H9 (cell line): ENCODE results near the gene SLC38A1. TPM values are rescaled to one million over a fixed set of nuclear protein-coding genes. Genes with fewer than 3 reads are reported as not detected.
"Not testable (repeated sequence)": the region's sequence is repeated elsewhere in the genome, so short reads cannot be mapped to it uniquely, and the experiment has no call there.

ENCODE experiments used
- DNase-seq: peaks from one replicate; pipeline ENCODE4 v3.0.0-alpha.2; 2017
- H2AFZ ChIP-seq: one replicate; pipeline ENCODE4 v1.6.1; 2013; ENCODE audit warnings: mild to moderate bottlenecking, low read length, control low read depth, moderate library complexity
- H2AK5ac ChIP-seq: 2 replicates; pipeline ENCODE4 v1.6.1; 2013; ENCODE audit warnings: low read length, control low read depth, mixed read lengths; ENCODE audit not compliant: insufficient read length
- H2BK120ac ChIP-seq: one replicate; pipeline ENCODE4 v1.6.1; 2013; ENCODE audit warnings: low read depth, mild to moderate bottlenecking, low read length, control low read depth, inconsistent platforms; ENCODE audit not compliant: poor library complexity, severe bottlenecking
- H2BK12ac ChIP-seq: 2 replicates; pipeline ENCODE4 v1.6.1; 2013; ENCODE audit warnings: low read length, control low read depth, mixed read lengths, low read depth; ENCODE audit not compliant: insufficient read length
- H2BK15ac ChIP-seq: 2 replicates; pipeline ENCODE4 v1.6.1; 2013; ENCODE audit warnings: low read depth, low read length, control low read depth
- H2BK20ac ChIP-seq: one replicate; pipeline ENCODE4 v1.6.1; 2013; ENCODE audit warnings: low read depth, mild to moderate bottlenecking, low read length, control low read depth, inconsistent platforms; ENCODE audit not compliant: poor library complexity, severe bottlenecking
- H2BK5ac ChIP-seq: 2 replicates; pipeline ENCODE4 v1.6.1; 2013; ENCODE audit warnings: low read length, control low read depth, mixed read lengths; ENCODE audit not compliant: insufficient read length
- H3K14ac ChIP-seq: 2 replicates; pipeline ENCODE4 v1.6.1; 2013; ENCODE audit warnings: low read length, control low read depth; ENCODE audit not compliant: insufficient read depth
- H3K18ac ChIP-seq: 2 replicates; pipeline ENCODE4 v1.6.1; 2013; ENCODE audit warnings: low read depth, mild to moderate bottlenecking, mixed read lengths, low read length, control low read depth; ENCODE audit not compliant: insufficient read length
- H3K23ac ChIP-seq: 2 replicates; pipeline ENCODE4 v1.6.1; 2013; ENCODE audit warnings: low read length, control low read depth, mixed read lengths, low read depth; ENCODE audit not compliant: insufficient read length
- H3K23me2 ChIP-seq: 2 replicates; pipeline ENCODE4 v1.6.1; 2013; ENCODE audit warnings: low read depth, mild to moderate bottlenecking, mixed read lengths, low read length, control low read depth; ENCODE audit not compliant: insufficient read length, poor library complexity, severe bottlenecking
- H3K27ac ChIP-seq: 2 replicates; pipeline ENCODE4 v1.5.1; 2013; ENCODE audit warnings: low read length, control low read depth, mixed read lengths, low read depth; ENCODE audit not compliant: insufficient read length
- H3K27me3 ChIP-seq: 2 replicates; pipeline ENCODE4 v1.6.1; 2013; ENCODE audit warnings: low read length, control low read depth, inconsistent platforms; ENCODE audit not compliant: insufficient read depth
- H3K4ac ChIP-seq: 2 replicates; pipeline ENCODE4 v1.6.1; 2013; ENCODE audit warnings: low read depth, mild to moderate bottlenecking, control low read depth, inconsistent platforms, low read length, moderate library complexity
- H3K4me1 ChIP-seq: 2 replicates; pipeline ENCODE4 v1.6.1; 2013; ENCODE audit warnings: low read length, control low read depth, inconsistent platforms; ENCODE audit not compliant: insufficient read depth
- H3K4me2 ChIP-seq: 2 replicates; pipeline ENCODE4 v1.6.1; 2013; ENCODE audit warnings: low read length, control low read depth, mixed read lengths; ENCODE audit not compliant: insufficient read length, insufficient read depth
- H3K56ac ChIP-seq: 2 replicates; pipeline ENCODE4 v1.6.1; 2013; ENCODE audit warnings: low read depth, mild to moderate bottlenecking, mixed read lengths, low read length, control low read depth; ENCODE audit not compliant: insufficient read length
- H3K79me1 ChIP-seq: 2 replicates; pipeline ENCODE4 v1.6.1; 2013; ENCODE audit warnings: low read depth, mild to moderate bottlenecking, moderate library complexity, low read length, control low read depth, inconsistent platforms; ENCODE audit not compliant: insufficient read depth, poor library complexity, severe bottlenecking
- H3K79me2 ChIP-seq: 2 replicates; pipeline ENCODE4 v1.6.1; 2013; ENCODE audit warnings: low read length, control low read depth, inconsistent platforms; ENCODE audit not compliant: insufficient read depth
- H3K9ac ChIP-seq: 2 replicates; pipeline ENCODE4 v1.6.1; 2013; ENCODE audit warnings: low read length, control low read depth, mixed read lengths; ENCODE audit not compliant: insufficient read length; ENCODE audit errors: extremely low read depth
- H3K9me3 ChIP-seq: one replicate; pipeline ENCODE4 v1.6.1; 2013; ENCODE audit warnings: low read depth, low read length, inconsistent platforms; ENCODE audit not compliant: control insufficient read depth
- H3T11ph ChIP-seq: one replicate; pipeline ENCODE4 v1.6.1; 2013; ENCODE audit warnings: mild to moderate bottlenecking, low read length, control low read depth, inconsistent platforms
- H4K20me1 ChIP-seq: one replicate; pipeline ENCODE4 v1.6.1; 2013; ENCODE audit not compliant: control insufficient read depth, insufficient read length, insufficient read depth
- H4K5ac ChIP-seq: 2 replicates; pipeline ENCODE4 v1.6.1; 2013; ENCODE audit warnings: low read depth, mild to moderate bottlenecking, mixed read lengths, low read length, control low read depth; ENCODE audit not compliant: insufficient read length
- H4K8ac ChIP-seq: replicated peaks from 2 replicates; pipeline ENCODE4 v1.6.1; 2013; ENCODE audit warnings: low read length, control low read depth, mixed read lengths, low read depth; ENCODE audit not compliant: insufficient read length
- H4K91ac ChIP-seq: 2 replicates; pipeline ENCODE4 v1.6.1; 2013; ENCODE audit warnings: low read depth, mild to moderate bottlenecking, moderate library complexity, mixed read lengths, low read length, control low read depth; ENCODE audit not compliant: insufficient read length
- H3K27ac Mint-ChIP-seq, 3 experiments: 2 replicates in 2 of 3; 3 replicates in 1 of 3; pipeline ENCODE4 v1.8.0; 2020 to 2021; ENCODE audit warnings: mixed read lengths in 3 of 3, mild to moderate bottlenecking in 1 of 3, moderate library complexity in 1 of 3
- H3K27me3 Mint-ChIP-seq: 2 replicates; pipeline ENCODE4 v1.8.0; 2021; ENCODE audit warnings: low read depth, mild to moderate bottlenecking, moderate library complexity, mixed read lengths
- H3K36me3 Mint-ChIP-seq, 3 experiments: 2 replicates in 2 of 3; 3 replicates in 1 of 3; pipeline ENCODE4 v1.8.0; 2020 to 2021; ENCODE audit warnings: low read depth in 3 of 3, mixed read lengths in 3 of 3; ENCODE audit not compliant: insufficient read depth in 1 of 3
- H3K4me1 Mint-ChIP-seq, 2 experiments: 2 replicates each; pipeline ENCODE4 v1.8.0; 2020; ENCODE audit warnings: mixed read lengths in 2 of 2
- H3K4me3 Mint-ChIP-seq, 2 experiments: 2 replicates in 1 of 2; 3 replicates in 1 of 2; pipeline ENCODE4 v1.8.0; 2020 to 2021; ENCODE audit warnings: mild to moderate bottlenecking in 2 of 2, mixed read lengths in 2 of 2, moderate library complexity in 1 of 2
- H3K9me3 Mint-ChIP-seq, 2 experiments: 2 replicates in 1 of 2; 3 replicates in 1 of 2; pipeline ENCODE4 v1.8.0; 2020; ENCODE audit warnings: mild to moderate bottlenecking in 2 of 2, mixed read lengths in 2 of 2, moderate library complexity in 1 of 2
- WGBS: extraction: QIAGEN DNeasy Blood & Tissue Kit; methylation state at CpG from one replicate; pipeline ENCODE4 v1.1.7; 2013; ENCODE audit warnings: missing lambda C conversion rate, low lambda C conversion rate, mixed read lengths; ENCODE audit not compliant: insufficient read length; ENCODE audit errors: extremely low coverage; 5-methylcytosine and 5-hydroxymethylcytosine counted together
- total RNA-seq: library from RNA; stranded (reverse); gene quantifications from 2 replicates; pipeline ENCODE4 v1.2.1, GENCODE V29; 2021
- TF ChIP-seq, protein P1 (sequence below): fragments of 200-600 bp; sonication (generic); conservative IDR thresholded peaks from 3 replicates; pipeline ENCODE4 v1.8.0; 2021; ENCODE audit warnings: antibody characterized with exemption, mild to moderate bottlenecking

The SLC38A1 gene
- total RNA-seq, 1 experiment from 2014 or later: 216 TPM

DNA sequence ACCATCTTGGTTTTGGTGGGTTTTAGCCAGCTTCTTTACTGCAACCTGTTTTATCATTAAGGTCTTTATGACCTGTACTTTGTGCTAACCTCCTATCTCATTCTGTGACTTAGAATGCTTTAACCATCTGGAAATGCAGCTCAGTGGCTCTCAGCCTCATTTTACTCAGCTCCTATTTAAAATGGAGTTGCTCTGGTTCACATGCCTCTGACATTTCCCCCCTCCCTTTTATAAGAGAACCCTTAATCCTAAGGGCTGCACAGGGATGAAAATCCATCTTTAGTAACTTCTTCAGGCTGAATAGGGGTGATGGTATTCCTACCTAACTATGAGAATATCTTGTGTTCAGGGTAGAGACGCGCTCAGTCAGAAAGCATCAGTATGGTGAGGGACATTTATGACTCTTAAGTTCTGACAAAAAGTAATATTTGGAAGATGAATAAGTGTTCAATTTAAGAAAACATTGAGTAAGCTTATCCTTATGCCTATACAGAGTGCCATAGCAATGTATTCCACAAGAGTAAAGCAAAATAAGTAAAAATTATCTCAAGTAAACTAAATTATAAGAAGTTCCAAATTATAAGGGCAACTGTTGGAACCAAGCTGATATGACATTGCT, 15.2 kb downstream of the SLC38A1 start:
- no peak overlapping the region for H3K4me3 Mint-ChIP-seq
- no peaks in the 10 kb centered on the region for H3K23me2 ChIP-seq
- H3K79me2 ChIP-seq: peaks cover 61% of the 10 kb centered on the region; the same call in 1 of the 2 replicates
- no peak overlapping the region for H2BK5ac ChIP-seq
- WGBS: no CpG with 5 or more reads among the region's 2 CpGs
- no peak overlapping the region for H3K14ac ChIP-seq
- H3K4me1 Mint-ChIP-seq: peaks cover 20 to 40% of the 10 kb centered on the region in 2 experiments
- no peak overlapping the region for H3K27ac Mint-ChIP-seq
- no peak overlapping the region for H3K18ac ChIP-seq
- no peak overlapping the region for H2AK5ac ChIP-seq
- no peaks in the 10 kb centered on the region for H3K27me3 ChIP-seq
- H2BK12ac ChIP-seq: no peak overlapping the region
- H3K23ac ChIP-seq: no peak overlapping the region
- H4K8ac ChIP-seq: no peak overlapping the region
- no peaks in the 10 kb centered on the region for H4K20me1 ChIP-seq
- H3K79me1 ChIP-seq: peaks cover 3% of the 10 kb centered on the region
- H3K4me1 ChIP-seq: no peaks in the 10 kb centered on the region
- no peak overlapping the region for H4K5ac ChIP-seq
- H2BK20ac ChIP-seq: no peak overlapping the region
- no peak overlapping the region for H3K4ac ChIP-seq
- peaks cover 20 to 50% of the 10 kb centered on the region in 2 experiments for H3K9me3 Mint-ChIP-seq
- H3K9me3 ChIP-seq: no peaks in the 10 kb centered on the region
- H3K36me3 Mint-ChIP-seq: peaks cover 78 to 87% (median 82%) of the 10 kb centered on the region in 3 experiments
- no peak overlapping the region for H3K9ac ChIP-seq
- no peak overlapping the region for H3K4me2 ChIP-seq
- no peak overlapping the region for H4K91ac ChIP-seq
- TF ChIP-seq, protein P1, sequence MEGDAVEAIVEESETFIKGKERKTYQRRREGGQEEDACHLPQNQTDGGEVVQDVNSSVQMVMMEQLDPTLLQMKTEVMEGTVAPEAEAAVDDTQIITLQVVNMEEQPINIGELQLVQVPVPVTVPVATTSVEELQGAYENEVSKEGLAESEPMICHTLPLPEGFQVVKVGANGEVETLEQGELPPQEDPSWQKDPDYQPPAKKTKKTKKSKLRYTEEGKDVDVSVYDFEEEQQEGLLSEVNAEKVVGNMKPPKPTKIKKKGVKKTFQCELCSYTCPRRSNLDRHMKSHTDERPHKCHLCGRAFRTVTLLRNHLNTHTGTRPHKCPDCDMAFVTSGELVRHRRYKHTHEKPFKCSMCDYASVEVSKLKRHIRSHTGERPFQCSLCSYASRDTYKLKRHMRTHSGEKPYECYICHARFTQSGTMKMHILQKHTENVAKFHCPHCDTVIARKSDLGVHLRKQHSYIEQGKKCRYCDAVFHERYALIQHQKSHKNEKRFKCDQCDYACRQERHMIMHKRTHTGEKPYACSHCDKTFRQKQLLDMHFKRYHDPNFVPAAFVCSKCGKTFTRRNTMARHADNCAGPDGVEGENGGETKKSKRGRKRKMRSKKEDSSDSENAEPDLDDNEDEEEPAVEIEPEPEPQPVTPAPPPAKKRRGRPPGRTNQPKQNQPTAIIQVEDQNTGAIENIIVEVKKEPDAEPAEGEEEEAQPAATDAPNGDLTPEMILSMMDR: no peak
- H3K27me3 Mint-ChIP-seq: no peaks in the 10 kb centered on the region
- no peak overlapping the region for H2AFZ ChIP-seq
- DNase-seq: no peak
- no peak overlapping the region for H2BK15ac ChIP-seq
- H3K56ac ChIP-seq: no peak overlapping the region
- H3T11ph ChIP-seq: no peak overlapping the region
- H2BK120ac ChIP-seq: no peak overlapping the region
- no peak overlapping the region for H3K27ac ChIP-seq

DNA sequence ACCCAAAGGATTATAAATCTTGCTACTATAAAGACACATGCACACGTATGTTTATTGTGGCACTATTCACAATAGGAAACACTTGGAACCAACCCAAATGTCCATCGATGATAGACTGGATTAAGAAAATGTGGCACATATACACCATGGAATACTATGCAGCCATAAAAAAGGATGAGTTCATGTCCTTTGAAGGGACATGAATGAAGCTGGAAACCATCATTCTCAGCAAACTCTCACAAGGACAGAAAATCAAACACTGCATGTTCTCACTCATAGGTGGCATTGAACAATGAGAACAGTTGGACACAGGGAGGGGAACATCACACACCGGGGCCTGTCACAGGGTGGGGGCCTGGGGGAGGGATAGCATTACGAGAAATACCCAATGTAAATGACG, 16.8 kb downstream of the SLC38A1 start:
- H3K79me2 ChIP-seq: peaks cover 56% of the 10 kb centered on the region; the same call in 1 of the 2 replicates
- H3K18ac ChIP-seq, H4K5ac ChIP-seq, H3K27me3 ChIP-seq, H2AK5ac ChIP-seq, H3K4ac ChIP-seq, H2BK12ac ChIP-seq, H3K4me2 ChIP-seq, H2BK120ac ChIP-seq, H3T11ph ChIP-seq, H4K8ac ChIP-seq, H4K91ac ChIP-seq, H3K4me3 Mint-ChIP-seq, H2AFZ ChIP-seq, H3K23ac ChIP-seq, H3K79me1 ChIP-seq, H3K9ac ChIP-seq, H2BK5ac ChIP-seq, H3K56ac ChIP-seq, H3K27me3 Mint-ChIP-seq, H2BK15ac ChIP-seq, H3K27ac Mint-ChIP-seq, H3K4me1 ChIP-seq, H4K20me1 ChIP-seq, H2BK20ac ChIP-seq, H3K27ac ChIP-seq, H3K23me2 ChIP-seq, H3K14ac ChIP-seq, H3K9me3 ChIP-seq, DNase-seq: not testable (repeated sequence)
- Mint-ChIP-seq H3K9me3 (peaks cover 33 to 63% of the 10 kb centered on the region in 2 experiments), H3K36me3 (peaks cover 85 to 95% (median 90%) of the 10 kb centered on the region in 3 experiments), H3K4me1 (peaks cover 26 to 39% of the 10 kb centered on the region in 2 experiments)
- WGBS: no CpG with 5 or more reads among the region's 5 CpGs
